ENCODE measurements around the gene DGCR8. TPM values are rescaled to one million over a fixed set of nuclear protein-coding genes. Genes with fewer than 3 reads are reported as not detected.

The DGCR8 gene
- polyA plus RNA-seq, 4 donors, result 35.2 to 63.0 (median 50.3) TPM

DNA sequence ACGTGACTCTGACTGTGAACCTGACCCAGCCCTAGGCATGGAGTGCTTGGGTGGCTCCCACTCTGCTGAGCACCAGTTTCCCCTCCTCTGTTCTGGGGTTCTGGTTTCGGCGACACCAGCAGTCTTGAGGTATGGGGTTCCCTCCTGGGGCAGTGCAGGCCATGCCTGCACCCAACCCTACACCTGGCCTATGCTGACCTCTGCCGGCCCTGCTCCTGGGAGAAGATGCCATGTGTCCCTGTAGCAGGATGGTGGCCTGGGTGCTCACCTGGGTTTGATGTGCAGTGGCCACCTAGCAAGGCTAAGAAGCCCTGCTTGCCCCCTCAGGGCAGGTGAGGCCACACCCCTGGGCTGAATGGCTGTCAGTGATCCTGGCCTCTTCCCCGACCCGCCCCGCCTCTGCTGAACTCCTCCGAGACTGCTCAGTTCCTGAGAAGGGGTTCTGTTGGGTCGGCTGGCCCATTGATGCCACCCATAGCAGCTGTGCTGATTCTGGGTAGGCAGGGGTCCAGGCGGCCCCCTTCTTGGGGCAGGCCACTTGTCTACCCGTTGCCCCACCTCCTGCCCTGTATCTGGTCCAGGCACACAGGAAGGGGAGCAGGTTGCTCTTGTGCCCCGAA lies 54.0 kb downstream of the DGCR8 start:
- no peak for DNase-seq (ENCODE audit: low read depth in 4 of 4, low spot score in 2 of 4)

DNA sequence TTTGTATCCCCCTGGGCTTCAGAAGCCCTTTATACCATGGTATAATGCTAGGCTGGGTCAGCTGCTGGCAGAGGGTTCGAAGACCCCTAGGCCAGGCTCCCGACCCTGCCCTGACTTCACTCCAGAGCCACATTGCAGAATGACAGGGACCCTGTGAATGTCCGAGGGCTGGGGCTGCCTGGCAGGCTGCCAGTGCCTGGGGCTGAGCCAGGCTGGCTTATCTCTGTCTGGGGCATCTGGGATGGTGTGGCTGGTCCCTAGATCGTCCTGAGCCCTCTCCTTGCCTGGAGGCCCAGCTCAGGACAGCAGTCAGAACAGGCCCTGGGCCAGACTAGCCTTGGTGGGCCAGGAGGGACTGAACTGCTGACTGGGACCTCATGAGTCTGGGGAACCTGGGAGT lies 55.2 kb downstream of the DGCR8 start:
- no peak for DNase-seq (ENCODE audit: low read depth in 4 of 4, low spot score in 2 of 4)

DNA sequence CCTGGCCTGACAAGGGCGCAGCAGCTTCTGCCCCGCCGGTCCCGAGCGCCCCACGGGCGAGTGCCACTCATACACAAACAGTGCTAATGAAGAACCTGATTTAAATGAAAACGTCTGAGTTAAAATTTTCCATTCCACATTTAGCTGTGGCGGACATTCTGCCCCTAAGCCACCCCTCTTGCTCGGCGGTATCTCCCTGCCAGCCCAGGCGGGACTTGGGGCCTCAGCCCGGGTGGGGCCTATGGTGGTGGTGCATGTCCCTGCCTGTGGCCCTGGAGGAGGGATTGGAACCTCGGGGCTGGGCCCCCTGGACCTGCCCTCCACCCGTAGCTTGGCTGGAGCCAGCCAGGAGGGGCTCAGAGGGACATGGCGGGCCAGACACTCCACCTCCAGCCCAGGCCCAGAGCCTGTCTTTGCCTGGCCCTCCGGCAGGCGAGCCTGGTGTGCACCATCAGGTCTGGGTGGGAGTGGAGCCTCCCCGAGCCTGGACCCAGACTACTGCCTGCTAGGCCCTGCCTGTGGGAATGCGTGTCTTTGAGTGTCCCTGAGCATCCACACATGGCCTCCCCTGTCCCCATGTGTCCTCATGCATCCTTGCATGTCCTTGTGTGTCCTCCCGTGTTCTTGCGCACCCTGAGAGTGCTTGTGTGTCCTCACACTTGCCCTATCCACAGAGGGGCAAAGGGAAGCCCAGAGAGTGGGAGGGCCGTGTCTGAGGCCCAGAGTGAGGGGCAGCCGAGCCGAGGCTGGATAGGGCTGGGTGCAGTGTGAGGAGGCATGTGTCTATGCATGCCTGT lies 56.0 kb downstream of the DGCR8 start:
- DNase-seq (ENCODE audit: low read depth in 4 of 4, low spot score in 2 of 4), result no peak

DNA sequence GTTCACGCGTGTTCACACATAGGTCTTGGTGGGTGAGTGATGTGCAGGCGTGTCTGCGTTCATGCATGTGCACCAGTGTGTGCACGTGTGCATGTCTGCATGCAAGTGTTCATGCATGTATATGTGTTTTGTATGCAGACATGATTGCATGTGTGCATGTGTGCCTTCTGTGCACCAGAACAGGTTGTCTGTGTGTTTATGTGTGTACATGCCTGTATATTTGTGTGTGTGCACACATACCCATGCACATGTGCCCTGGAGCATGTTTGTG lies 56.5 kb downstream of the DGCR8 start:
- no peak for DNase-seq (ENCODE audit: low read depth in 4 of 4, low spot score in 2 of 4)

DNA sequence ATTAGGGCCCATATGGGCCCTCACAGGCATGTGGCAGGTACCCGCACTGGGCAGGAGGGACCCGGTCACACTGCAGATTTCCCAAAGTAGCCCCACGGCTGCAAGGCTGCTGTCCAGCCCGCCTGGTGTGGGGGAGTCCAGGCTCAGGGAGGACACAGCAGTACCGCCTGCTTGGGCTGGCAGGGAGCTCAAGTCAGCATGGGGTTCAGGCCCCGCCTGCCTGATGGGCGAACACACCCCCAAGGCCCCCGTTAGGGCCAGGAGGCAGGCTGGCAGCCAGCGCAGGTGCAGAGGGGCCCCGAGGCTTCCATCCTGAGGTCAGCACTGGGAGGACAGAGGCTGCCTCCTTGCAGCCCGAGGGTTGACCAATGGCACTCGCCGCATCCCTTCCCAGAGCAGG lies 57.1 kb downstream of the DGCR8 start:
- DNase-seq (ENCODE audit: low read depth in 4 of 4, low spot score in 2 of 4), result no peak

DNA sequence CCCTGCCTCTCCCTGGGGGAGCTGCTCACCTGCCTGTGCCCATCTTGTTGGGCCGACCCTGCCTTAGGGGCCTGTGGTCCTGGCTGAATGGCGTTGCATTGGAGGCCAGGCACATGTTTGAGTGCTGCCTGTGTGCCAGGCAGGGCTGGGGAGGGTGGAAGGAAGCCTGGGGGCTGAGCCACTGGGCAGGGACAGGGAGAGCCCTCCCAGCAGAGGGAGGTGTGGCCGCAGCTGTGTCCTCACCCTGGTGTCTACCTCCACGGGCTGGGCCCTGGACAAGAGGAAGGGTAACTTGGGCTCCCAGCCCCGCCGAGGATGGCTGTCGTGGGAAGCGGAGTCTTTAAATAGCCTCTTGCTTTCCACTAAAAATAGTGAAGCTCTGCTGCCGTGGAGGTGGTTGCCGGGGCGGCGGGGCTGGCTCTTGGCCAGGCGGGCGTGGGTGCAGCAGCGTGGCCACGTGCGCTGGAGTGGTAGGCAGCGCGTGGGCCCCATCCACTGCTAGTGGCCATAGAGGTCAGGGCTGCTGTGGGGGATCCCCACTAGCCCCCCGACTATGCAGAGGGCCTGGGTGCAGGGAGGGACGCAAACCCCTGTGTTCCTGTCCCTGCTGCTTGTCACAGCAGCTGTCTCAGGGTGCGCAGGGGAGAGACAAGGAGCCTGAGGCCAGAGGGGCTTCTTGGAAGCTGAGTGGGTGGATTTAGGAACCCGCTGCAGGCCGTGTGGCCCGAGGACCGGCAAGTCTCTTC lies 57.8 kb downstream of the DGCR8 start:
- no peak for DNase-seq (ENCODE audit: low read depth in 4 of 4, low spot score in 2 of 4)

DNA sequence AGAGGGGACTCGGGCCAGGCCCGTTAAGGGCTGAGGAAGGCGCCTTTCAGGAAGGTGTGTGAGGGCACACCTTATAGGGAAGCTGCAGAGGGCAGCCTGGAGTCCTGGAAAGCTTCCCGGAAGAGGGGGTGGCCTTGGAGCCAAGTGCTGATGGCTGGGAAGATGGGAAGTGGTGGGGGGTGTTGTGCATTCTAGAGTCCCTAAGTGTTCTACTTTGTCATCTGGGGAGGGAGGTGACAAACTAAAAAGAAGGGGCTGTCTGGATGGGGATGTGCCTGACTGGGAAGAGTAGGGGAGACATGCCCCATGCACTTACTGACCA lies 58.3 kb downstream of the DGCR8 start:
- no peak for DNase-seq (ENCODE audit: low read depth in 4 of 4, low spot score in 2 of 4)

DNA sequence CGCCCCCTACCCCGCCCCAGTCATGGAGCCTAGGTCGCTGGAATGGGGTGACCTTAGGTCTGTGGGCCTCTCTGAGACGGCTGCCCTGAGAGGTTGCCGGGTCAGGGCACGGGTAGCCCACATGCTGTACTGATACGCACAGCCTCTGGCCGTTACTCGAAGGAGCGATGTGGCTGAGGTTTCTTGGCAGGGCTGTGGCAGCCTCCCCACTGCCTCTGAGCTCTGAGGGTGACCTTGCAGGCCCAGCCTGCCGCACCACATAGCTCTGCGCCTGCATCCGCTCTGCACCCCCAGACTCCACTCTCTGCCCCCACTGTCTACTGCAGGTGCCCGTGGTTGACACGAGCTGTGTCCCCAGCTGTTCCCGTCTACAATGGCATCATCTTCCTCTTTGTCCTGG lies 58.8 kb downstream of the DGCR8 start:
- no peak for DNase-seq (ENCODE audit: low read depth in 4 of 4, low spot score in 2 of 4)

DNA sequence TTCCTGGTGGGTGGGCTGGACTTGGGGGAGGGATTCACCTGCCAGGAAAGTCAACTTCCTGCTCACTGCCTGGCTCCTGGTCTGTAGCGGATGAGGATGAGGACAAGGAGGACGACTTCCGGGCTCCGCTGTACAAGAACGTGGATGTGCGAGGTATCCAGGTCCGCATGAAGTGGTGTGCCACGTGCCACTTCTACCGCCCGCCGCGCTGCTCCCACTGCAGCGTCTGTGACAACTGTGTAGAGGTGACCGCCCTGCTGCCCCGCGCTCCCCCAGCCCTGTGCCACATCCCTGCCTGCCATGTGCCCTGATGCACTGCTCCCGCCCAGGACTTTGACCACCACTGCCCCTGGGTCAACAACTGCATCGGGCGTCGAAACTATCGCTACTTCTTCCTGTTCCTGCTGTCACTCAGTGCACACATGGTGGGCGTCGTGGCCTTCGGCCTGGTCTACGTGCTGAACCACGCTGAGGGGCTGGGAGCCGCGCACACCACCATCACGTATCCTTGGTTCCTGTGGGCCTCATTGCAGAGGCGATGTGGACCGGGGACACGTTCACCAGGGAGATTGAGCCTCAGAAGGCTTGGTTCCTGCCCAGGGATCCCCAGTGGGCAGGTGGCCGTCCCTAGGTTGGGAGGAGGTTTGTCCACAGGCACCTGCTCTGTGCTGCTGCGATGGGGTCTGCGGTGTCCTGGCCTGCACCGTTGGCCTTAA lies 59.5 kb downstream of the DGCR8 start:
- DNase-seq (ENCODE audit: low read depth in 4 of 4, low spot score in 2 of 4), result no peak

DNA sequence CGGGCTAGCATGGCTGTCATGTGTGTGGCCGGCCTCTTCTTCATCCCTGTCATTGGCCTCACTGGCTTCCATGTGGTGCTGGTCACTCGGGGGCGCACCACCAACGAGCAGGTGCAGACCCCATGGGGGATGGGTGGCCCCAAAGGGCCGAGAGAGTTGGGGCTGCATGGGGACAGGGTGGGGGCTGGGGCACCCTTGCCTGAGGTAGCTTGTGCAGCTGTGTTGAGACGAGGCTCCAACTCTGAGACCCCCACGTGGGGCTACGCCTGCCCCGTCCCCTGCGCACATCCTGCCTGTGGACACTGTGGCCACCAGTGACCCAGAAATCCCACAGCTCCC lies 60.0 kb downstream of the DGCR8 start:
- no peak for DNase-seq (ENCODE audit: low read depth in 4 of 4, low spot score in 2 of 4)

DNA sequence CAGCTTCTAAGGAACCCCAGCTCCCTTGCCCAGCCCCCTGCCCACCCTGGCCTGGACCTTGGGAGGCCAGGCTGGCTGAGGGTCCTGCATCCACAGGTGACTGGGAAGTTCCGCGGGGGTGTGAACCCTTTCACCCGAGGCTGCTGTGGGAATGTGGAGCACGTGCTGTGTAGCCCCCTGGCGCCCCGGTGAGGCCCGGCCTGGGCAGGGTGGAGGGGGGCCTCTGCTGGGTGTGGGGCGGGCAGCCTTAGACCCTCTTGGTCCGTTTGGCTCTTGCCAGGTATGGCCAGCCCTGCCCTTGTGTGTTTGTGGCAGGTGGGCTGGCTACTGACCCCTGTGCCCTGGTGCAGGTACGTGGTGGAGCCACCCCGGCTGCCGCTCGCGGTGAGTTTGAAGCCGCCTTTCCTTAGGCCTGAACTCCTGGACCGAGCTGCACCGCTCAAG lies 60.5 kb downstream of the DGCR8 start:
- no peak for DNase-seq (ENCODE audit: low read depth in 4 of 4, low spot score in 2 of 4)

DNA sequence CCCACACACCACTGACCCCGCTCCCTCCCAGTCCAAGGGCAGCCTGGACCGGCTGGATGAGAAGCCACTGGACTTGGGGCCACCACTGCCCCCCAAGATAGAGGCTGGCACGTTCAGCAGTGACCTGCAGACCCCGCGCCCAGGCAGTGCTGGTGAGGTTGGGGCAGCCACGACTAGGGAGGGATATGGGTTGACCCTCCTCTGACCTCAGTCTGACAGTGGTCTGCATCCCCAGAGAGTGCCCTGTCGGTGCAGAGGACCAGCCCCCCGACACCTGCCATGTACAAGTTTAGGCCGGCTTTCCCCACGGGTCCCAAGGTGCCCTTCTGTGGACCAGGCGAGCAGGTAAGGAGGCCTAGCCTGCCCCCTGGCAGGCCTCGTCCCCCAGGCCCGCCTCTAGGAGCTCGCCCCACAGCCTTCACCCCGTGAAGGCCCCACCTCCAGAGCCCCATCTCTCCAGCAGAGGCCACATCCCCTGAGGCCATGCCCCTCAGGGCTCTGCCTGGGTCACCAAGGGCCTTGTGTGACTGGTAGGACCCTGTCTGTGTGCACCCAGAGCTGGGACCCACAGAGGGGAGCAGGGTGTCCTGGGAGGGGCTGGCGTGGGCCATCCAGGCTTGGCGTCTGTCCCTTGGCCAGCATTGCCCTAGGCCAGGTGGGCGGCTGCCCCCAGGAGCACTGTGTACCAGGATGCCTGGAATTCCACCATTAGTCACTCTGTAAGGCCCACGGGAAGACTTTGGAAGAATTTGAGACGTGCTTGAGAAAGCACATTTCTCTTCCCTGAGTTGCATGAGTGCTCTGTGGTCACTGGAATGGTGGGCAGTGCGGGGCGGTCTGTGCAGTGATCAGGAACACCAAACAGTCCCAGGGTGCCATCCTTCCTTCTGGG lies 61.4 kb downstream of the DGCR8 start:
- no peak for DNase-seq (ENCODE audit: low read depth in 4 of 4, low spot score in 2 of 4)

DNA sequence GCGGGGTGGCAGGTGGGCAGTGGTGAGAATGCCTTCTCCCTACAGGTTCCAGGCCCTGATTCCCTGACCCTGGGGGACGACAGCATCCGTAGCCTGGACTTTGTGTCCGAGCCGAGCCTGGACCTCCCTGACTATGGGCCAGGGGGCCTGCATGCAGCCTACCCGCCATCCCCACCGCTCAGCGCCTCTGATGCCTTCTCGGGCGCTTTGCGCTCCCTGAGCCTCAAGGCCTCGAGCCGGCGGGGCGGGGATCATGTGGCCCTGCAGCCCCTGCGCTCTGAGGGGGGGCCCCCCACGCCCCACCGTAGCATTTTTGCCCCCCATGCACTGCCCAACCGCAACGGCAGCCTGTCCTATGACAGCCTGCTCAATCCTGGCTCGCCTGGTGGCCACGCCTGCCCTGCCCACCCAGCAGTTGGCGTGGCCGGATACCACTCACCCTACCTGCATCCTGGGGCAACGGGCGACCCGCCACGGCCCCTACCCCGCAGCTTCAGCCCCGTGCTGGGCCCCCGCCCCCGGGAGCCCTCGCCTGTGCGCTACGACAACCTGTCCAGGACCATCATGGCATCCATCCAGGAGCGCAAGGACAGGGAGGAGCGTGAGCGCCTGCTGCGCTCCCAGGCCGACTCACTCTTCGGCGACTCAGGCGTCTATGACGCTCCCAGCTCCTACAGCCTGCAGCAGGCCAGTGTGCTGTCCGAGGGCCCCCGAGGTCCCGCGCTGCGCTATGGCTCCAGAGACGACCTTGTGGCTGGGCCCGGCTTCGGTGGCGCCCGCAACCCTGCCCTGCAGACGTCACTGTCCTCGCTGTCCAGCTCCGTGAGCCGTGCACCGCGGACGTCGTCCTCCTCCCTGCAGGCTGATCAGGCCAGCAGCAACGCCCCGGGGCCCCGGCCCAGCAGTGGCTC lies 62.9 kb downstream of the DGCR8 start:
- DNase-seq (ENCODE audit: low read depth in 4 of 4, low spot score in 2 of 4), result no peak

DNA sequence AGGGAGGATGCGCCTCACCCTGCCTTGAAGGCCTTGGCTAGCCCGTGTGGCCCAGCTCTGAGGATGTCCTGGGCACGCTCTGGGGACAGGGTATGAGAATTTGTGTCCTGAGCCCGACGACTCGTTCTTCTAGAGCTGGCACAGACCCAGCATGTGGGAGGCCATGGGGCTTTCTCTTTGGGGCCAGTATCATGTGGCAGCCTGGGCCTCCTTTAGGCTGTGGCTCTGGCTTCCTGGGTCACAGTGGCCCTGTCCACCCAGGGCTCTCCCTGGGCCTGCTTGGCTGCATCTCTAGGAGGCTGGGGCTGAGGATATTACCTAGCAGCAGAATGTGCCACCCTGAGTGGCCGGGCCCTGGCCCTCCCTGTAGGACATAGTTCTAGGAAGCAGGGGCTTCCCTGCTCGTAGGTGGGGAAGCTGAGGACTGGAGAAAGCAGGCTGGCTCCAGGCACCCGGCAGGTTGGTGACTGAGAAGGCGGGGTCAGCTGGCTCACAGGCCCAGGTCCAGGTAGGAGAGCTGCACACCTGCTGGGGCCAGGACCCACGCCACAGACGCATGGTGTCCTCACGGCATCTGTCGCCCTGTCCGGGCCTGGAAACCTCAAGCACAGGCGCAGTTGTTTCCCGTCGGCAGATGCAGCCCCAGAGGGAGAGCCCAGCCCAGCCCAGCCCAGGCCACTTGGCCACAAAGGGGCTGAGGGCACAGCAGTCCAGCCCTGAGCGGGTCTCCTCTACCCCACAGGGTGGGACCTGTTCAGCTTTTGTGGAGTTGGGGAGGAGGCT lies 64.0 kb downstream of the DGCR8 start:
- DNase-seq (ENCODE audit: low read depth in 4 of 4, low spot score in 2 of 4), result no peak

DNA sequence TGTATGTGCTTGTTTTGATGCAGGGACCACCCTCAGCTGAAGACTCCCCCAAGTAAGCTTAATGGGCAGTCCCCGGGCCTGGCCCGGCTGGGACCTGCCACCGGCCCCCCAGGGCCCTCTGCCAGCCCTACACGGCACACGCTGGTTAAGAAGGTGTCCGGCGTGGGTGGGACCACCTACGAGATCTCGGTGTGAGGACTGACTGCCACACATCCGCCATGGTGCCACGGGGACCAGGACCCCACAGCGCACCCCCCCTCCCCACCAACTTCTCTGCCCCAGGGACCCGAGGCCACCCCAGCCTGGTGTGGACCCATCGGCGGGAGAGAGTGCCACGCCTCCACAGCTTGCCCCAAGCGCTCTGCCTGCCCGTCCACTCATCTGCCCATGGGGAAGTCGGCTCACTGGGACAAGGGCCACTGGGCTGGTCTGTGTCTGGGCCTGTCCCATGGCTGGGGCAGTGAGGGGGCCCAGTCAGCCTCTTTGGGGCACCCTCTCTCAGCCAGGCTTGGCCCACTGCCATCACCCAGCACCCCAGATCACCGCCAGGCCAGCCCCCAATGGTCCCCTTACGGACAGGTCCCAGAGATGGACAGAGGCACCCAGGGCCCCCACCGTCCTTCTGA lies 65.3 kb downstream of the DGCR8 start:
- no peak for DNase-seq (ENCODE audit: low read depth in 4 of 4, low spot score in 2 of 4)

DNA sequence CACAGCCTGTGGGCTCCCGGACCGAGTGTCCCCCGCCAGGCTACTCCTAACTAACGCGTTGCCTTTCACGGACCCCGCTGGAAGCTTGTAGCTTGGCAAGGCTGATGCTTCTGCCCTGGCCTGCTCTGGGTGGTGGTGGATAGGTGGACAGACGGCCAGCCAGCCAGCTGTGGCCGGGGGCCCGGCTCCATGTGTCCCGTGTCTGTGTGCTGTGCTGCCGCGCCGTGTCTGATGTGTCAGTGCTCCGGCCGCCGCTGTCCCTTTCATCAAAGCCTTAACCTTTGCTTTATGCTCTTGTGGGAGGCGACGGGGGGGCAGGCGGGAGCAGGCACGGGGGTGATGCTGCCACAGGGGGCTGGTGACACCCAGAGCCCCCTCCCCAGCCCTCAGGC lies 65.8 kb downstream of the DGCR8 start:
- no peak for DNase-seq (ENCODE audit: low read depth in 4 of 4, low spot score in 2 of 4)

DNA sequence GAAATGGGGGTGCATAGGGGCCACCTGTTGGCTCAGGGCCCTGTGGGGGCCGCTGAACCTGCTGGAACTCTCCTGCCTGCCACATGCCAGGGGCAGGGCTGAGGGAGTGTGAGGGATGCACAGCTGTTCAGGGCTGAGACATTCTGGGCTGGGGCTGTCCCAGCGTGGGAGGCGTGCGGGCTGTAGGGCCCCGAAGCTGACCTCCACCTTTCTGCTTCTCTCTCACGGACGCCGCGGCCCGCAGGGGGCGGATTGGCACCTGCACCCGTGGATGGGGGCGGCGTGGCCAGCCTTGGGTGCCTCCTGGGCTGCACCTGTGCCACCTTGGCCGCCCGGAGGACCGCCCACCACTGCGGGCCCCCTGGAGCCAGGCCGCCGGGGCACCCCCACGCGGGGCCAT lies 66.7 kb downstream of the DGCR8 start:
- no peak for DNase-seq (ENCODE audit: low read depth in 4 of 4, low spot score in 2 of 4)

DNA sequence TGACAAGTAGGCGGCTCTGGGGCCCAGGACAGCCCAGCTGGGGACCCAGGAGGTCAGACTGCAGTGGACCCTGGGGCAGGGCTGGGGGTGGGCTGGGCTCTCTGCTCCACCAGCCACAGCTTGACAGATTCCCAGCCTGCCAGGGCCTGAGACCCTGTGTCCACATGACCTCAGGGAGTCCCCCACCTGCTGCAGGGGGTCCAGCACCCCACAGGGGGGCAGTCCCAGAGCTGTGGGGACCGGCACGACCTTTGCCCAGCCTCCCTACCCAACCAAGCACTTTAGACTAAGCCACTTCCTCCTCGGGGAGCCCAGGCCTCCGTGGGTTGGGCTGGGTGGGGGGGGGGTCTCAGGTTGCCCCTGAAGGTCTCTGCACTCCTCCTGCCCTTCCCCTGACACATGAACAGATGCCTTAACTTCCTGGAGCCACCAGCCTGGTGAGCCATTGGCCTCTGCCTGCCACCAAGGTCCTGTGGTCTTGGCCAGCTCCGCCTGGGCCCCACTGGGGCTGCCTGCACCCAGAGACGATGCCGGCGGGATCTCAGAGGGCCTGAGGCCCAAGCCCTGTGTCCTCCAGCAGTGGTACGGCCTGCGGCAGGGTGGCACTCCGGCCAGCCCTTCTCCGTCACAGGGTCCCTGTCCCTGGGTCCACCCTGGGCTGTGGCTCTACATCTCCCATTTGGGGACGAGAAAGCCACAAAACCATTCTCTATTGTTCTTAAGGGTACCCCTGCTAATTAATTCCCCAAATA lies 67.4 kb downstream of the DGCR8 start:
- no peak for DNase-seq (ENCODE audit: low read depth in 4 of 4, low spot score in 2 of 4)
